ENCODE results near the gene JADE1.

DNA sequence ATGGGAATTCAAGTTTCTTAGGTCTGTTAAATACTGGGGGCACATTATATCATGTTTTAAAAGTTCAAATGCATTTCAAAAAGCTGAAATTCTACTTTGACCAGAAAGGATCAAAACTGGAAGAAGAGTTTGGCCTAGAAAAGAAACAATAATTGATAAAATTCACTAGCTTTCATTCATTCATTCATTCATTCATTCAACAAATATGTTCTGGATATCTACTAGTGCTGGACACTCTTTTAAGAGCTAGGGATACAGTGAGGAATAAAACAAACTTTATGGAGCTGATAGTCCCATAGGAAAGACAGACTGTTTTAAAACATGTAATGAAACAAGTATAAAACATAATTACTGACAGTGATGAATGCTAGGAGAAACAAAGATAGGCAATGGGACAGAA lies 106.0 kb downstream of the JADE1 start:
- TF ChIP-seq, protein P1, sequence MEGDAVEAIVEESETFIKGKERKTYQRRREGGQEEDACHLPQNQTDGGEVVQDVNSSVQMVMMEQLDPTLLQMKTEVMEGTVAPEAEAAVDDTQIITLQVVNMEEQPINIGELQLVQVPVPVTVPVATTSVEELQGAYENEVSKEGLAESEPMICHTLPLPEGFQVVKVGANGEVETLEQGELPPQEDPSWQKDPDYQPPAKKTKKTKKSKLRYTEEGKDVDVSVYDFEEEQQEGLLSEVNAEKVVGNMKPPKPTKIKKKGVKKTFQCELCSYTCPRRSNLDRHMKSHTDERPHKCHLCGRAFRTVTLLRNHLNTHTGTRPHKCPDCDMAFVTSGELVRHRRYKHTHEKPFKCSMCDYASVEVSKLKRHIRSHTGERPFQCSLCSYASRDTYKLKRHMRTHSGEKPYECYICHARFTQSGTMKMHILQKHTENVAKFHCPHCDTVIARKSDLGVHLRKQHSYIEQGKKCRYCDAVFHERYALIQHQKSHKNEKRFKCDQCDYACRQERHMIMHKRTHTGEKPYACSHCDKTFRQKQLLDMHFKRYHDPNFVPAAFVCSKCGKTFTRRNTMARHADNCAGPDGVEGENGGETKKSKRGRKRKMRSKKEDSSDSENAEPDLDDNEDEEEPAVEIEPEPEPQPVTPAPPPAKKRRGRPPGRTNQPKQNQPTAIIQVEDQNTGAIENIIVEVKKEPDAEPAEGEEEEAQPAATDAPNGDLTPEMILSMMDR (IDR thresholded peaks at IDR 0.05) = no peak
- TF ChIP-seq POLR2A (IDR thresholded peaks at IDR 0.05) = no peak

Data from testis (tissue), 2 donors.